ENCODE data around the gene VLDLR.

DNA sequence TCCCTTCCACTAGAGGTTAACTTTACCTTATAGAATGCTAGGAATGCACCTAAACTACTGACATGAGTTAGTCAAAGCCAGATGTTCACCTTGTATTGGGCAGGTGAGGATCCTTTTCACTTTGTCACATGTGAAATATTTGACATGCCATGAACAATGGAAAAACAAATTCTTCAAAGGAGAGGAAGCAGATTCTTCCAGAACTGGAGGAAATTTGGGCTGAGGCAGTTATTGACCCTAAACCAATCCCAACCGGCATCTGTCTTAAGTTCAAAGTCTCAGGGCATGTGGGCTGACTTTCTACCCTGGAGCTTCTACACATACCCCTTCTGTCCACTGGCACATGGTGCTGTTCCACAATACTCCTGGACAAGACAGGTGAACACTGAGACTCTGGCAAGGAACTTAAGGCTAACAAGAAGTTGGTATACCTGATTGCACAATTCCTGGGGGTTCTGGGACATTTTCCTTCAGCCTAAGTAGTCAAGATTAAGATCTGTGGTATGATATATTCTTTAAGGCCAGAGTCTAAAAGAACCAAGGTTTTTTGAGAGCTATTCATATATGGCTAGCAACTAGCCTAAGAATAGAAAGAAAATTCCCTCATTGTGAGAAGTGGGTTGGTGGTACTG is 2.6 kb downstream of the VLDLR start:
- TF ChIP-seq TAF1 (IDR thresholded peaks at IDR 0.05; ENCODE audit: borderline replicate concordance, insufficient read depth, low read length) (no peak), FOXP2 (optimal IDR thresholded peaks at IDR 0.05; ENCODE audit: borderline replicate concordance, extremely low read depth, extremely low read length, insufficient read depth) (no peak), SIN3A (IDR thresholded peaks at IDR 0.05; ENCODE audit: borderline replicate concordance, insufficient read depth, low read length) (no peak)
- TF ChIP-seq, protein P1, sequence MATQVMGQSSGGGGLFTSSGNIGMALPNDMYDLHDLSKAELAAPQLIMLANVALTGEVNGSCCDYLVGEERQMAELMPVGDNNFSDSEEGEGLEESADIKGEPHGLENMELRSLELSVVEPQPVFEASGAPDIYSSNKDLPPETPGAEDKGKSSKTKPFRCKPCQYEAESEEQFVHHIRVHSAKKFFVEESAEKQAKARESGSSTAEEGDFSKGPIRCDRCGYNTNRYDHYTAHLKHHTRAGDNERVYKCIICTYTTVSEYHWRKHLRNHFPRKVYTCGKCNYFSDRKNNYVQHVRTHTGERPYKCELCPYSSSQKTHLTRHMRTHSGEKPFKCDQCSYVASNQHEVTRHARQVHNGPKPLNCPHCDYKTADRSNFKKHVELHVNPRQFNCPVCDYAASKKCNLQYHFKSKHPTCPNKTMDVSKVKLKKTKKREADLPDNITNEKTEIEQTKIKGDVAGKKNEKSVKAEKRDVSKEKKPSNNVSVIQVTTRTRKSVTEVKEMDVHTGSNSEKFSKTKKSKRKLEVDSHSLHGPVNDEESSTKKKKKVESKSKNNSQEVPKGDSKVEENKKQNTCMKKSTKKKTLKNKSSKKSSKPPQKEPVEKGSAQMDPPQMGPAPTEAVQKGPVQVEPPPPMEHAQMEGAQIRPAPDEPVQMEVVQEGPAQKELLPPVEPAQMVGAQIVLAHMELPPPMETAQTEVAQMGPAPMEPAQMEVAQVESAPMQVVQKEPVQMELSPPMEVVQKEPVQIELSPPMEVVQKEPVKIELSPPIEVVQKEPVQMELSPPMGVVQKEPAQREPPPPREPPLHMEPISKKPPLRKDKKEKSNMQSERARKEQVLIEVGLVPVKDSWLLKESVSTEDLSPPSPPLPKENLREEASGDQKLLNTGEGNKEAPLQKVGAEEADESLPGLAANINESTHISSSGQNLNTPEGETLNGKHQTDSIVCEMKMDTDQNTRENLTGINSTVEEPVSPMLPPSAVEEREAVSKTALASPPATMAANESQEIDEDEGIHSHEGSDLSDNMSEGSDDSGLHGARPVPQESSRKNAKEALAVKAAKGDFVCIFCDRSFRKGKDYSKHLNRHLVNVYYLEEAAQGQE (IDR thresholded peaks at IDR 0.05; ENCODE audit: insufficient read depth in 1 of 2, low read depth in 2 of 2, low read length in 2 of 2), result no peak
